NCI-H226 (cell line): ENCODE results near the gene ZNF618.
A peak's percentile ranks its signal among the peaks of the same experiment; 100 is the strongest.

ENCODE experiments used
- DNase-seq: peaks from one replicate; pipeline ENCODE4 v3.0.0-alpha.2; 2015

ZNF618 gene

GRCh38 chr9:113958556-113958955 is 82.4 kb downstream of the ZNF618 start:
- no peak for DNase-seq

- DNase-seq: no peak
Measured at GRCh38 chr9:113960768-113961167, 84.7 kb downstream of the ZNF618 start.

- DNase-seq: no peak
Measured at GRCh38 chr9:113962396-113962795, 86.3 kb downstream of the ZNF618 start.

GRCh38 chr9:113963017-113963620 is 87.0 kb downstream of the ZNF618 start:
- no peak for DNase-seq

- no peak for DNase-seq
Measured at GRCh38 chr9:113963696-113964494, 87.8 kb downstream of the ZNF618 start.

- DNase-seq: no peak
Measured at GRCh38 chr9:113964495-113965170, 88.5 kb downstream of the ZNF618 start.

GRCh38 chr9:113966394-113966793 is 90.3 kb downstream of the ZNF618 start:
- no peak for DNase-seq

GRCh38 chr9:113967380-113967779 is 91.3 kb downstream of the ZNF618 start:
- DNase-seq: no peak

GRCh38 chr9:113969343-113969742 is 93.2 kb downstream of the ZNF618 start:
- no peak for DNase-seq

- DNase-seq: no peak
Measured at GRCh38 chr9:113973226-113973625, 97.1 kb downstream of the ZNF618 start.

- DNase-seq: peak; percentile 93
Measured at GRCh38 chr9:113973963-113974413, 97.9 kb downstream of the ZNF618 start.

GRCh38 chr9:113976915-113977314 is 100.8 kb downstream of the ZNF618 start:
- DNase-seq: no peak

GRCh38 chr9:113978725-113979342 is 102.7 kb downstream of the ZNF618 start:
- DNase-seq: no peak

GRCh38 chr9:113979343-113980127 is 103.4 kb downstream of the ZNF618 start:
- peak; percentile 32 for DNase-seq

- no peak for DNase-seq
Measured at GRCh38 chr9:113984639-113985380, 108.7 kb downstream of the ZNF618 start.

- DNase-seq: peak; percentile 21
Measured at GRCh38 chr9:113985968-113986585, 110.0 kb downstream of the ZNF618 start.

- DNase-seq: no peak
Measured at GRCh38 chr9:113986931-113987330, 110.8 kb downstream of the ZNF618 start.

GRCh38 chr9:113987526-113987925 is 111.4 kb downstream of the ZNF618 start:
- no peak for DNase-seq

GRCh38 chr9:113988385-113989016 is 112.4 kb downstream of the ZNF618 start:
- no peak for DNase-seq

- DNase-seq: no peak
Measured at GRCh38 chr9:113989017-113989713, 113.1 kb downstream of the ZNF618 start.
